GM12801 (cell line): Measurements from ENCODE around the gene CDH3.

Experiments
- CTCF ChIP-seq: IDR thresholded peaks from one replicate; pipeline ENCODE4 v1.5.1; 2011; ENCODE audit warnings: control low read depth; ENCODE audit not compliant: insufficient read length; ENCODE audit errors: extremely low read depth

CDH3 gene

DNA sequence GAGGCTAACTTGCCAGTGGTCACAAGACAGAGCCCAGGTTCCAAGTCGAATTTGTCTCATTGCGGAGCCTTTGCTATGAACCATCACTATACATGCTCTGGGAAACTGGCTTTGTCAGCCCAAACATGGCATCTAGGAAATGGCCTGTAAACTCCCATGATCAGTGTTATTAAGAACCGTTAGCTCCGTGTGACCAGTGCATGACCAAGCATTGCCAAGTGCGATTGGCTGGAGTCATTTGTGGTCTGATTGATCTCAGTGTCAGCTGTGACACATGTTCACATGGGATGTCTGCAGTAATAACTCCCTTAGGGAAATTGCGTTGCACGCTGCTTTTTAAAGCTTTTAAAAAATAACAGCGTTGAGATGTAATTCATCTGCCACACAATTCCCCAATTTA is 18.6 kb upstream of the CDH3 start:
- no peak for TF ChIP-seq CTCF

DNA sequence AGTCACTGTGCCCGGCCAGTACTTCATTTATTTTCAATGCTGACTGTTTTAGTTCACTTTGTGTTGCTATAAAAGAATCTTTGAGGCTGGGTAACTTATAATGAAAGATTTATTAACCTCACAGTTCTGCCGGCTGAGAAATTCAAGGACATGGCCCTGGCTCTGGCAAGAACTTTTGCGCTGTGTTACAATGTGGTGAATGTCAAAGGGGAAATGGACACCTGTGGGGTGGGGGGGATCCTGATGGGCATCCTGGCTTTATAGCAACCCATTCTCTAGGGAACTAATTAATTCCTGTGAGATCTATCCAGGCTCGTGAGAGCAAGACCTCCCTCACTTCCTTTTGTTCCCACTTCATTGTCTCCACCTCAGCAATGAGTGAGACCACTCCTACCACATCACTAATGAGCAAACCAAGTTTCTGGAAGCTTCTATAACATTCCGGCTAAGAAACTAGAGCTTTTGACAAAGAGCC is 17.1 kb upstream of the CDH3 start:
- TF ChIP-seq CTCF = no peak

GRCh38 chr16:68629351-68629910 is 15.7 kb upstream of the CDH3 start:
- no peak for TF ChIP-seq CTCF

DNA sequence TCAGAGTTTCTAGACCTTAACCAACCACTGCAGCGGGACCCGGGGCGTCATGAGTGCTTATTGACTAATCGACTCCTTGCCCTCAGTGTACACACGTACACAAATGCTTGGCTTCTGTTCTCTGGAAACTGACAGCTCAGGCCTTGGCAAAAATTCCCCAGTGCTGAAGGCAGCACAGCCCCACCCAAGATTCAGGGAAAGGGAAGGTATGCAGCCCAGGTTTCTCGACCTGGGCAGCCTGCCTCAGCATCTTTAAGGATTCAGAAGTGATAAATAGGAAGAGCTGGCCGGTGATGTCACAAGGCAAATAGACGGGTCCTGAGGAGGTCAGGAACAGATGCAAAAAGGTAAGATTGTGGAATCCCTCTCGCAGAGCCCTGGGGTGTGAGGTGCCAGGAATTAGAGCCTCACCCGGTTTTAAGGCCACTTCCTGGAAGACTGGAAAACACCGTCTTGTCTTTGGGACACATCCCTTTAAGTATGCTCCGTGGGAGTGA is 9.0 kb upstream of the CDH3 start:
- TF ChIP-seq CTCF = no peak

GRCh38 chr16:68636818-68637217 is 8.3 kb upstream of the CDH3 start:
- no peak for TF ChIP-seq CTCF

DNA sequence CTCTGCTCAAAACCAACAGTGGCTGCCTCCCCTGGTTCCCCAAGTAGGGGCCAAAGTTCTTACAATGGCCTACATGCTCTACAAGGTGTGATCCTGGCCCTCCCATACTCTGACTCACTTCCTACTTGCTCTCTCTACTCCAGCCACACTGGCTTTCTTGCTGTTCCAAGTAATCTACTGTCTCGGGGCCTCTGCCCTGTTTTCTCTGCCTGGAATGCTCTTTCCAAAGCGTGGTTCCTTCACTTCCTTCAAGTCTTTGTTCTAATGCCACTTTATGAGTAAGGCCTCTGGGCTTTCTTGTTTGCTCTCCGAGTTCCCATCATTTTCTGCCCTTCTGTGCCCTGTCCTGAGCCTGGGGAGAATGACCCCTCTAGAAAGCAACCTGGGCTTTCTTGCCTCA is 4.1 kb upstream of the CDH3 start:
- TF ChIP-seq CTCF = no peak

GRCh38 chr16:68642047-68642435 is 3.1 kb upstream of the CDH3 start:
- no peak for TF ChIP-seq CTCF
